RWPE1 (cell line): ENCODE measurements around the gene MBP.

Source experiments
- CTCF ChIA-PET: fragments of 350-600 bp; sonication (Branson Sonifier 250); formaldehyde crosslinking; extraction: SDS; loops from one replicate; lab custom pipeline; 2021; lab: Yijun Ruan, JAX
- POLR2A ChIA-PET: fragments of 400-600 bp; formaldehyde crosslinking; extraction: SDS; loops from one replicate; lab custom pipeline; 2020; ENCODE audit warnings: antibody characterized with exemption; ENCODE audit not compliant: low non-redundant PET; lab: Yijun Ruan, JAX
- DNase-seq: peaks from one replicate; pipeline ENCODE4 v3.0.0; 2012; ENCODE audit warnings: low spot score
- H3K27ac ChIP-seq: fragments of 450-650 bp; 2 replicates; pipeline ENCODE4 v1.5.1; 2017
- CTCF ChIP-seq: fragments of 450-650 bp; conservative IDR thresholded peaks from 2 replicates; pipeline ENCODE4 v1.5.1; 2017; ENCODE audit warnings: low read depth, mild to moderate bottlenecking

The MBP gene

DNA sequence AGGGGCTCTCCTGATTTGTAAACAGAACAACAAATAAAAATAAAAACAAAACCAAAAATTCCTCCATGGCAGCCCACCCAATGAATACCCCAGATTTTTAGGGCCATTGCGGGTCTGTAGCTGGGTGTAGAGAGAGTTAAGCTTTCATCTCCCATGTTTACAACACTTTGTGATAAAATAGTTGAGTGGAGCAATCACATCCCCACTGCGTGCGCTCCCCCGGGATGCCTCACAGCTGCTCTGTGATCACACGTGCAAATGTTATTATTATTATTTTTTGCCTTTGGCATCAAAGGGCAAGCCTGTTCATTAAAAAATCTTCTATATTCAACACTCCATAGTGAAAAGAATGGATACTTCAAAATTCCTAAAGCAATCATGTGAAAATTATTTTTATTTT is 118.0 kb downstream of the MBP start:
- no peak overlapping the region for H3K27ac ChIP-seq
- TF ChIP-seq CTCF, result no peak
- ChIA-PET CTCF (interaction anchor here (0.6 kb wide), 3 partner anchors 192 to 867 kb away, joined by 3 read pairs; no protein-coding TSS in a partner anchor), POLR2A (no interaction called here)
- DNase-seq, result no peak

DNA sequence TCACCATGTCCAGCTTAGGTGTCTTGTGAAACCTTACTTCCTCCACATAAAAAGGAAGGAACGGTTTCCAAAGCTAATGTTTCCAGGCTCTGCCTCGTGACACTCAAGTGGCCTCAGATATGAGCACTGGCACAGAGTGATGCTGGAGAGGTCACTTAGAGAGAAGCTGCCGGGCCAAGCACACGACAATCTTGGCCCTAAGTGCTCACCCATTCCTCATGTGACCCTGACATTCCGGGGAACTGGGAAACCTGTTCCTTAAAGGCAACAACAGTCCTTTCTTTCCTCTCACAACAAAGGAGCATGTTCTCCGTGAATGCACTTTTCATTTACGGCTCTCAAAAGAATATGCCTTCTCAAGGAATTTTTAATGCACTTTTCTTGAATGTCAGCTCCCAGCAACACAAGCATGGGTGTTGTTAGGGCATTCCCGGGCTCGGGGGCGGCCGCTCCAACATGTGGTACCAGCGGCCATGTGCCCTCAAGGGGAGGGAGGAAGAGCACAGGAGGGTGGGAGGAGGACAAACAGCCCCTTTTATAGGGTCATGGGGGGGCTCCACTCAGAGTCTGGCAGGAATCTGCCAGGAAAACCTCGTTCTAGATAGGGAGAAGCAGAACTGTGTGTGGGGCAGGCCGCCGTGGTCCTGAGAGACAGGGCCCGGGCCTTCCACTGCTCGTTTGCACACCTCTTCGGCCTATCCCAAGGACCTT is 118.6 kb downstream of the MBP start:
- TF ChIP-seq CTCF, result no peak
- CTCF ChIA-PET, result interaction anchor here (0.6 kb wide), 3 partner anchors 193 to 866 kb away, joined by 3 read pairs; no protein-coding TSS in a partner anchor
- POLR2A ChIA-PET, result no interaction called here
- DNase-seq, result no peak
- no peak overlapping the region for H3K27ac ChIP-seq

DNA sequence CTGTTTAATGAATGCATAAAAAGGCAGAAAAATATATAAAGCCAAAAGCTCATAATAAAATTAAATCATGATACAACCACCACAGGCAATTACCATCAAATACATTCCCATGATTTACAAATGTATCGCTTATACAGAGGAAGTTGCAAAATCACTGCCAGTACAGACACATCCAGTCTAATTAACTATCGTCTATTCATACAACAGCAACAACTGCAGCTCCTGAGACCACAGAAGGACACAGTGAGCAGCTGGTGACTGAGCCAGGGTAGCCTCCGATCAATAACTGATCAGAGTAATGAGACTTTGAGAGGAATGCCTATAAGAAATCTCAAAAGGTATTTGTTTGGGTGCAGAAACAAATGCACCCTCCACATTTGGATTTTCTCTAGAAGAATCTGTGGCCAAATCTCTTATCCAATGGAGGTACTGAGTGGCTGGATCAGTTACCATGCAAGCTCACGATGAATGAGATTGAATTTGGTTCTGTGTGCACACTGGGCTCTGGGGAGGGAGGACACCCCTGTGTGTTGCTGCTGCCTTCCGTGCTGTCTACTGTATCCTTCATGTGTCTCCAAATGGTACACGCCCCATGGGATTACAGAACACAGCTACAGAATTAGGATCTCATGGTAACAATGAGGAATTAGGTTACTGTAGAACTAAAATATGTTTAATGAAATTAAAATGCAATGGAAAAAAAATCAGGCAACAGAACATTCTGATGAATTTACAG is 119.6 kb downstream of the MBP start:
- ChIA-PET CTCF (no interaction called here), POLR2A (no interaction called here)
- H3K27ac ChIP-seq, result peak overlapping the region; percentile 43
- DNase-seq, result peak; percentile 4
- no peak for TF ChIP-seq CTCF

DNA sequence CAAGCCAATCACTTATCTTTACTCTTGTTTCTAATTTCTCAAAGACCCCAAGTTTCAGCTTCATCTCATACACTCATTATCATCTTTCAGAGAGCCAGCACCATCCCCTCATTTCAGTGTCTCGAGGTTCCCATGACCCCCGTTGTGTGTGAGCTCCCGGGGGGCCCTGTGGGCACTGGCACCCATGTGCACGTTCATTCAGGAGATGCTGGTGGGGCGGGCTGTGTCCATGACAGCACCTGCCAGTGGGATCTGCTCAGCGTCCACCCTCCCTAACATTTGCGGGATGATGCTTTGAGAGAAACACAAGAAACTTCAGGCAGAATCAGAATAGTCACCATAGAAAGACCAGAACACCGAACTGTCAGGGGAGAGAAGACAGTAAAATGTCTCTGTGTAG is 120.5 kb downstream of the MBP start:
- POLR2A ChIA-PET, result no interaction called here
- H3K27ac ChIP-seq, result peak overlapping the region; percentile 43
- TF ChIP-seq CTCF, result no peak
- CTCF ChIA-PET, result interaction anchor here (0.9 kb wide), 1 partner anchor 93 kb away, joined by 3 read pairs; no protein-coding TSS in a partner anchor
- DNase-seq, result no peak

DNA sequence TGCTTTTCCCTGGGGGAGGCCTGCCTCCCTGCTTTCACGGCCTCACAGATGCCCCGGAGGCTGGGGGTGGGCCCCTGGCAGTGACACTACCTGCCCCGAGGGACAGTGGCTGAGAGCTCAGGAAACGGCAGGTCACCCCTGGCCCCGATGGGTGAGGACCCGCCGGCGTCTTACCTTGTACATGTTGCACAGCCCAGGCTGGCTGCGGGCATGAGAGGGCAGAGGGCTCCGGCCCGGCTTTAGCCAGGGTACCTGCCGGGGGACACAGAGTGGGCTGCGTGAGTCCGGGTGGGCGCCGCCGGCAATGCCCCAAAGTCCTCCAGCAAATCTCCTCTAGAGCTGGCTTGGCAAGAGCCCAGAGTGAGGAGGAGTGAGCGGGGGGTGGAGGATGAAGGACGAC is 122.9 kb downstream of the MBP start:
- DNase-seq, result no peak
- H3K27ac ChIP-seq, result no peak overlapping the region
- POLR2A ChIA-PET, result no interaction called here

More for the DNA sequence above, 122.9 kb downstream of the MBP start:
- no peak for TF ChIP-seq CTCF
- CTCF ChIA-PET, result interaction anchor here (0.6 to 1.2 kb wide), 2 partner anchors 9 to 99 kb away, joined by 4 read pairs; no protein-coding TSS in a partner anchor
